Uterus (tissue), 2 donors: ENCODE measurements around the gene PRRC2A.

Experiments
- CTCF ChIP-seq, 4 experiments: fragments of 200-600 bp in 2 of 4; fragments of 450-650 bp in 2 of 4; sonication (generic) in 2 of 4; IDR thresholded peaks; one replicate each; pipeline ENCODE4 v1.5.1; 2016 to 2019; ENCODE audit warnings: antibody characterized with exemption in 4 of 4, mild to moderate bottlenecking in 2 of 4, moderate library complexity in 1 of 4
- POLR2A ChIP-seq, 2 donors: fragments of 450-650 bp; IDR thresholded peaks; one replicate each; pipeline ENCODE4 v1.6.1; 2016; ENCODE audit warnings: antibody characterized with exemption in 2 of 2, mild to moderate bottlenecking in 1 of 2, moderate library complexity in 1 of 2

GRCh38 chr6:31631209-31631608 is 10.7 kb downstream of the PRRC2A start:
- TF ChIP-seq CTCF (IDR thresholded peaks at IDR 0.05) (no peak), POLR2A (IDR thresholded peaks at IDR 0.05) (no peak)
